GM18951 (cell line): ENCODE data around the gene MEGF11.
"Not testable (repeated sequence)": the region's sequence is repeated elsewhere in the genome, so short reads cannot be mapped to it uniquely, and the experiment has no call there.

Source experiments
- POLR2A ChIP-seq: IDR thresholded peaks from 4 replicates; pipeline ENCODE4 v1.6.1; 2011; ENCODE audit warnings: mild to moderate bottlenecking; ENCODE audit not compliant: insufficient read length, insufficient read depth; ENCODE audit errors: extremely low read depth
- in situ Hi-C: fragments of 300-500 bp; cut with MboI; formaldehyde crosslinking; loops from one replicate; pipeline ENCODE4 v1.12.0; 2022; ENCODE audit warnings: low sequenced_read_pairs, mixed read lengths, inconsistent platforms; ENCODE audit not compliant: unreplicated experiment

Gene MEGF11

DNA sequence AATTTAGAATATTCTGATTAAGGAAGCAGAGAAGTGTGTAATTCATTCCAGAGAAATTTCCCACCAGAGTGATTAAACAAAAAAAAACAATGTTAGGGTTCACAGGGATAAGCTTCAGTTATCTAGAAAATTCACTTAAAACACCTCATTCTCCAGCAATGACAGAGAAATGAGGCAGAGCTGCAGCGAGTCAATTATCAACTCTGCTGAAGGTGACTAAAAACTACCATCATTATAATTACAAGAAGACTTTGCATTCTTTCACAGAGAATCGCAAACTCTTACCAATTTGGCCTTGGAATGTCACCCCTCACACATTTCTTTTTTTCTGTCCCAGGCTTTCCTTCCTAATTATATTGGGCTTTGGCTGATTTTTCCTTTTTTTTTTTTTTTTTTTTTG, 267.1 kb downstream of the MEGF11 start:
- TF ChIP-seq POLR2A: no peak
- in situ Hi-C loops: no loop called here

DNA sequence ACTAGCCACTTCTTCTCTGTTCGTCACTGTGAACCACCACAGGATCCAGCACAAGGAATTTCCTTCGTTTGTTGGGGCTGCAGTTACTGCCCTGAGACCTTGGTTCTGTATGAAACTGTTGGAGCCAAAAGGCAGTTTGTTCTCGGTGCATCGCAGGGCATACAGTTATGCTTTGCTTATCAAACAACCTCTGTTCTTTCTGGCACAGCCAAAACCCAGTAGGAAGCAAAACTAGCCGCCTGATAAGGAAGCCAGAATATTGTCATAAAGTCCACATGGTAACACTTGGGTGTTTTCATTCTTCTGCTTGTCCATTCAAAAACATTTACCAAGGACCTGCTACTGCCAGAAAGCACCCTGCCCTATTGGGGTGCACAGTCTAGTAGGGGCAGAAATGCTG, 268.2 kb downstream of the MEGF11 start:
- in situ Hi-C loops: no loop called here
- no peak for TF ChIP-seq POLR2A

DNA sequence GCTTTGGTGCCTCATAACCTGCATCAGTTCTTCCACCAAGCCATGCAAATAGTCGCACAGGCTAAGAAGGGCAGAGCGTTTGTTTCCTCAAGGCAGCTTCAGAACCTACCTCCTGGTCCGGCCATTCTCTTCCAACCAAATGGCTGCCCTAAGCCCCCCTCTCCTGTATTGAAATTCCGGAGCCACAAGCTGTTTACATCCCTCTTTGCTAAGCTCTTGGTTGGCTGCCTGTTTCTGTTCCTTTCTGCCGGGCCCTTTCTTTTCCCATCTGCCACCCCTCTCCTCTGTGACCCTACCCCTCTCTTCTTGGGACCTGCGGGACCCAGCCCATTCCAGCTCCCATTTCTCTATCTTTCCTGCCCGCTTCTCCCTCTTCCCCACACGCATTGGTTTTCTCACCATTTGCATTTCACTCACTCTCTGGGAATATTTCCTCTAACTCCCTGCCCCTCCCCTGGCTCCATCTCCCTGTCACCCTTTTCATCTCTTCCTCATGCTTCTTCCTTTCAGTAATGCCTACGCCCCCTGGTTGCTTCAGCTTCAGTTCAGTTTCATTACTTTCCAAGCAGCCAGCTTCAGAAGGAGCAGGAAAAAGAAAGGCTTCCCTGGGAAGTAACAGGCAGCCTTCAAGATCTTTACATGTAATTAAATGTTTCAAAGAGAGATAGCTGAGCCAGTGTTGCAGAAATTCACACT, 270.8 kb downstream of the MEGF11 start:
- in situ Hi-C loops: no loop called here
- no peak for TF ChIP-seq POLR2A

DNA sequence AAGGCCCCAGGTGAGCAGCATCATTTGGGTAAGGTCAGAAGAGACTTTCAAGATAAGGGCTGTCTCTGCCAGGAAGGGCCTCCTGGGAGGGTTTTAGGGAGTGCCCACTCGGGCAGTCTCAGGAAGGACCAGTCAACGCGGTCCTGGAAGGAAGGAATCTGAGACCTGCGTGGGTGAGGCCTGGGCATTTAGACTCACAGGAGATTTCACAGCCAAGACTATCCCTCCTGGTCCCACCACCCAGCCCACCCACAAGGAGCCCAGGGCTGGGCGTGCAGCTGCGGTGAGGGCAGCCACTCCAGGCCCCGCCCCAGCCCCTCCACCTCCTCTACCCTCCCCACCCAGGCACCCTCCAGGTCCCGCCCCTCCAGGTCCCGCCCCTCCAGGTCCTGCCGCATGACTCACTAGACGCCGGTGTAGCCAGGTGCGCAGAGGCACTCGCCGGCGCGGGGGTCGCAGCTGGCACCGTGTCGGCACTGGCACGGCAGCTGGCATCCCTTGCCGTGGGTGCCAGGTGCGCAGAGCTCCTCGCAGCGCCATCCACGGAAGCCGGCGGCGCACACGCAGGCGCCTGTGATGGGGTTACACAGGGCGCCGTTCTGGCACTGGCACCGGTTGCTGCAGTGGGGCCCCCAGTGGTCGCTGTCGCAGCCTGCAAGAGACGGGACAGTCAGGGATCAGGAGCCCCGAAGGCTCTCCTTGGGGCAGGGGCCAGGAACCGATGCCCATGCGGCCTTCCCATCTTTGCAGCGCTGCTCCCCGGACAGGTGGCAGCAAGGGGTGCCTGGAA, 271.5 kb downstream of the MEGF11 start:
- in situ Hi-C loops: no loop called here
- no peak for TF ChIP-seq POLR2A

DNA sequence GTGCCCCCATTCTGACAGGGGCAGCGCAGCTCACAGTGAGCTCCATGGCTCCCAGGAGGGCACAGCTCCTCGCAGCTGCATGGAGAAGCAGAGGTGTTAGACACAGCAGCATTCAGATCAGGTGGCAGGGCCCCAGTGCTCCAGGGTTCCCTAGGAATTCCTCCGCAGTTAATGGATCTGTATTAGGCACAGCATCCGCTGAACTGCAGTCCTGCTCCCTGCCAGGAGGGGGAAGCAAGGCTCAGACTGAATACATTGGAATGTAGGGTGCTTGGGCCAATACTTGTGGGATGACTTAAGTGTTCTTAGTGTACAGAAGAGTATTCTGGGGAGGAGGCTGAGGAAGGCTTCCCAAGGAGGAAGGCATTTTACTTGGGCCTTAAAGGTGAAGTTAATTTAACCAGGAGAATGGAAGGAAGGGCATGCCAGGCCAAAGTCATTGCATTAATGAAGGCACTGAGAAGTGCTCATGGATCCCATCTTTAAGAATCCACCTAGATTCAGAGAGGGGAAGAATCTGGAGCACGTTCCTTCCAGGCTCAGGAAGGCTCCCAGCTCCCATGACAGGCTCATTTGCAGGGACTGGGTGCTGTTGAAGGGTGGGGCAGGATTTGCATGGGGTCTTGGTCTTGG, 272.6 kb downstream of the MEGF11 start:
- no peak for TF ChIP-seq POLR2A
- in situ Hi-C loops: no loop called here

DNA sequence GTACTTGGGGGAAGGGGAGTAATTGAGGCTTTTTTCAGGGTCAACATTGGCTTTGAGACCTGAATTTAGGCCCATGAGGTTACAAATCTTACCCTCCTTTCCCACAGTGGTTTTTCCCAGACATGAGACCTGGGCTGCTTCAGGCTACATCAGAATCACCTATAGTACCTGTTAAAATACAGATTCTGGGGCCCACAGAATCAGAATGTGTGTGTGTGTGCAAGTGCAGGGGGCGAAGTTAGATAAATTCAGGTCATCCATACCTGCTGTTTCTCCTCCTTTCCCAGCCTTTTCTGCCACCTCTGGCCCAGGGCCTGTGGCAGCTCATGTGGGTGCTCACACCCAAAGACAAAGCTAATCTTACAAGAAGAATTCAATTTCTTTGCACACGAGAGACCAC, 273.7 kb downstream of the MEGF11 start:
- in situ Hi-C loops: no loop called here

DNA sequence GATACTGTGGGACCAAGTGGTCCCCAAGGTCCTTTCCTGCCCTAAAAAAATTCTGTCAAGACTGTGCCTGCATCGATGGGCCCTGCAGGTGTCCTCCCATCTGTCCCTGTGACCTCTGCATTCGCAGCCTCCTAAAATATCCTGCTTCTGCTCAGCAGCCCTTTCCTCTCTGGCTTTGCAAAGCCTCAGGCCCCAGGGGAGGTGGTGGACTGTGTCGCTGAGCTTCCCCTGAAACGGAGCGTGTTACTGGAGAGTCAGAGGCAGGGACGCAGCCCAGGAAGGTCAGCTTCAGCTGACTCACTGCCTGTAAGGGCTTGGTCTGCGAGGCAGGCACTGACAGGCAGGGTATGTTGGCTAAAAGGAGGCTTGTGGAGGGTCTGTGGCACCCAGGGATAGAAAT, 274.2 kb downstream of the MEGF11 start:
- TF ChIP-seq POLR2A: no peak

More for the DNA sequence above, 273.7 kb downstream of the MEGF11 start:
- no peak for TF ChIP-seq POLR2A

DNA sequence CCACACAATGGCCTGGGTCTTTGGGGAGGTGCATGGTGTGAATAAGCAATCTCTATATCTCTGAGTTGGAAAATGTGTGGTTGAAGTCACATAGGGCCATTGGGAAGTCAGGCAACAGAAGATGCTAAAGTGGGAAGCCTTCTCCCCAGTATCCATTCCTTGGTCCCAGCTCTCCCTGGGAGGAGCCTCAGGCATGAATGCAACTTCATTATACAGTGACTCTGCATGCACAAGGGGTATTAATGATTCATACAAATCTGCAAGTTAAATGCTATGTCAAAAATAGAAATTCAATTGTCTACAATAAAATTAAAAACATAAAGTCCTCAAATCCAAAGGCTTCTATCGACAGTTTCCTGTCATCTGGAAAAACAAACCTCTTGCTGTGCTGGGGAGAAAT, 275.4 kb downstream of the MEGF11 start:
- TF ChIP-seq POLR2A: no peak
- in situ Hi-C loops: no loop called here

More for the DNA sequence above, 274.2 kb downstream of the MEGF11 start:
- in situ Hi-C loops: no loop called here

DNA sequence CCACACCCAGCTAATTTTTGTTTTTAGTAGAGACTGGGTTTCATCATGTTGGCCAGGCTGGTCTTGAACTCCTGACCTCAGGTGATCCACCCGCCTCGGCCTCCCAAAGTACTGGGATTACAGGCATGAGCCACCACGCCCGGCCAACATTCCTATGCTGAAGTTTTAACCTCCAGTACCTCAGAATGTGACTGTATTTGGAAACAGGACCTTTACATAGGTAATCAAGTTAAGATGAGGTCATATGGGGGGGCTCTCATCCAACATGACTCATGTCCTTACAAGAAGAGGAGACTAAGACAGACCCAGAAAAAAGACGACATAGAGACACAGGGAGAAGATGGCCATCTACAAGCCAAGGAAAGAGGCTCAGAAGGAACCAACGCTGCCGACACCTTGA, 277.4 kb downstream of the MEGF11 start:
- in situ Hi-C loops: not testable (repeated sequence)

DNA sequence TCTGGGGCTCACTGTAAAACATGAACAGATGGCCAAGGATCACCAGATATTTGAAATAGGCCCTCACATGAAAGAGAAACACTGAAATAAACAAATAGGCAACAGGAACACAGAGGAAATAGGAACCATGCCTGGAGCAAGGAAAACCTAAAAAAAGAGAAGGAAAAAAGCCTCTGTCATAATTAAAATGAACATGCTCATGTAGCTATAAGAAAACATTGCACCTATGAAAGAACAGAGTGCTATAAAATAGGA, 281.9 kb downstream of the MEGF11 start:
- in situ Hi-C loops: no loop called here
- TF ChIP-seq POLR2A: no peak

DNA sequence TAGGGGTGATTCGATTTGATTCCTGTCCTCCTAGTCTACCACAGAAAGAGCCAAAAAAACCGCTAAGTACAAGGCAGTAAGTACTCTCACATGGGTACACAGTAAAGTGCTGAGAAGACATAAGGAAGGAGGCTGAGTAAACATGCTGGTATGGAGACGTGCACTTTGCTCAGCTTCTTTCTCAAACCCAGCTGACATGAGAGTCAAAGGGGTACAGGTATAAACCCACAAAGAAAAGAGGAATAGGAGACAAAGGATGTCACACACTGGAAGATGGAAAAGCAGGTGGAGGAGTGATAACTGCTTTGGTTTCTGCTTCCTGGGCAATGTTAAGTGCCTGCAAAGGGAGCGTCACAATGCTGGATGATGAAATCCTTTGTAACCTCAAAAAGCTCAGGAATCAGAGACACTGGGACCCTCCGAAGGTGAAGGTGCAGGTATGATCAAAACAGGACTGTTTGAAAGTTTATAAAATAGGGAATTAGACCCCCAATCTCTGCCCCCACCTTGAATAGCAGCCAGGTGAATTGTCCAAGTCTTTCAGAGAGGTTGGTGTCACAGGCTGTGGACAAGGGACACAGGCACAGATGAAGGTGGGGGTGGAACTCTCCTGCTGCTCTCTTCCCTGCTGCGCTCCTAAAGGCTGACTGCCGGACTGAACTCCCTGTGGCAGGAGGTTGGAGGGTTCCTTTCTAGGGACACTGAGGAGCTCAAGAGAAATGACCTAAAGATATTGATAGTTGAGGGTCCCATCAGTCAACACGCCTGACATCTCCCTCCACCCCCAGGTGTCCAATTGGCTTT, 282.4 kb downstream of the MEGF11 start:
- in situ Hi-C loops: no loop called here
- no peak for TF ChIP-seq POLR2A

DNA sequence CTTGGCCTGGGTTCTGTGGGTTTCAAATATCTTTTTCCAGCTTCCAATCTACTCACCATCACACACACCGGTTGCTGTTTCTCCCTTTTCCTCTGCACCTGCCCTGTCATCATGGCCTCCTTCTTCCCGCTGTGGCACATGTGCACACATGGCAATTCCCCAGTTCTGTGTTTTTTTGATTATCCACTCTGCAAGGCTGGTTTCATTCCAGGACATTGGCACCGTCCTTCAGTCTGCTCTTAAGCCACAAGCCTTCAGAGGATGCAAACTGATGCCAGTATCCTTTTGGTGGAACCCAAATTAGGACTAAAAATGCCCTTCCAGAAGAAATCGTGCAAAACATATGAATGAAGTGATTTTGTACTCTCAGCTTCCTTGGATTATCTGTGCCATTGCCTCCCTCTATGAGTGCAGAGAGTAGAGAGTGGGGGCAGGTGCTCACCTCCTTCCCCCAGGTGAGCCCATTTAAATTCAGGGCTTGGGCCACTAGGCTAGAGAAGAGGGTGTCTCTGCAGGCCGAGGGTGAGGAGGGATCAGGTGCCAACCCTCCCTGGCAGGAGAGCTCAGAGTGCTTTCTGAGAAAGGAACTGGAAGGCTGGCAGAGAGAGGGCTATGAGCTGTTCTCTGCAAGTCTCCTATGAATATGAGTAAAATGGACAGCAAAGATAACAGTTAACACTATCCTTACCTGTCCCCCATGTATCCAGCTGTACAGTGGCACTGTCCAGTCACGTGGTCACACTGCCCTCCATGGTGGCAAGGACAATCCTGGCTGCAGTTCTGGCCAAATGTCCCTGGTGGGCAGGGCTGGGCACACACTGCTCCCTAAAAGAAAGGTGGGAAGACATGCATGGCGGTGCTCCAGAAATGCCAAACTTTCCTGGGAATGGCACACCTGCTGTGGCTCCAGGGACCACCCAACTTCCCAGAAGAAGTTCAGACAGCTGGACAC, 283.4 kb downstream of the MEGF11 start:
- in situ Hi-C loops: no loop called here
- TF ChIP-seq POLR2A: no peak
